HG03135 (cell line): ENCODE measurements around the gene CHST15.

Experiments
- ATAC-seq: cut with Tn5 transposase; IDR thresholded peaks from one replicate; pipeline ENCODE4 v1.9.1; 2021; ENCODE audit warnings: mild to moderate bottlenecking, moderate library complexity; ENCODE audit not compliant: unreplicated experiment

Gene CHST15

GRCh38 chr10:124002391-124003069, 90.9 kb downstream of the CHST15 start:
- ATAC-seq = no peak

- ATAC-seq = no peak
Measured at GRCh38 chr10:124001391-124002148, 91.8 kb downstream of the CHST15 start.

- no peak for ATAC-seq
Measured at GRCh38 chr10:124000792-124001201, 92.6 kb downstream of the CHST15 start.

GRCh38 chr10:123999956-124000615, 93.3 kb downstream of the CHST15 start:
- no peak for ATAC-seq

- ATAC-seq = no peak
Measured at GRCh38 chr10:123999261-123999660, 94.1 kb downstream of the CHST15 start.

- ATAC-seq = no peak
Measured at GRCh38 chr10:123998197-123999141, 94.9 kb downstream of the CHST15 start.

GRCh38 chr10:123997486-123998196, 95.8 kb downstream of the CHST15 start:
- ATAC-seq = no peak

- no peak for ATAC-seq
Measured at GRCh38 chr10:123997013-123997412, 96.4 kb downstream of the CHST15 start.

- no peak for ATAC-seq
Measured at GRCh38 chr10:123996302-123996701, 97.1 kb downstream of the CHST15 start.

GRCh38 chr10:123995461-123996131, 97.8 kb downstream of the CHST15 start:
- ATAC-seq = no peak

GRCh38 chr10:123995082-123995460, 98.3 kb downstream of the CHST15 start:
- no peak for ATAC-seq

GRCh38 chr10:123994417-123995081, 98.8 kb downstream of the CHST15 start:
- peak; percentile 60 for ATAC-seq

- ATAC-seq = no peak
Measured at GRCh38 chr10:123993534-123994416, 99.6 kb downstream of the CHST15 start.

- no peak for ATAC-seq
Measured at GRCh38 chr10:123991611-123992570, 101.5 kb downstream of the CHST15 start.

- no peak for ATAC-seq
Measured at GRCh38 chr10:123990889-123991288, 102.5 kb downstream of the CHST15 start.

- no peak for ATAC-seq
Measured at GRCh38 chr10:123988694-123989093, 104.7 kb downstream of the CHST15 start.

GRCh38 chr10:123986736-123987135, 106.7 kb downstream of the CHST15 start:
- no peak for ATAC-seq
